Esophagus muscularis mucosa (tissue), 4 donors: Measurements from ENCODE around the gene C4BPB.

Source experiments
- CTCF ChIP-seq, 3 experiments: fragments of 200-600 bp in 2 of 3; fragments of 450-650 bp in 1 of 3; sonication (generic) in 2 of 3; IDR thresholded peaks; one replicate each; pipeline ENCODE4 v1.5.1; 2017 to 2019; ENCODE audit warnings: antibody characterized with exemption in 3 of 3, mild to moderate bottlenecking in 2 of 3, moderate library complexity in 1 of 3
- EP300 ChIP-seq: sonication (generic); formaldehyde crosslinking; IDR thresholded peaks from one replicate; pipeline ENCODE4 v1.6.1; 2017; ENCODE audit warnings: antibody characterized with exemption
- POLR2A ChIP-seq: fragments of 450-650 bp; IDR thresholded peaks from one replicate; pipeline ENCODE4 v1.6.1; 2017; ENCODE audit warnings: antibody characterized with exemption, moderate library complexity, mild to moderate bottlenecking, low read depth
- POLR2AphosphoS5 ChIP-seq, 2 donors: sonication (generic); formaldehyde crosslinking; IDR thresholded peaks; one replicate each; pipeline ENCODE4 v1.6.1; 2017; ENCODE audit warnings: antibody characterized with exemption in 2 of 2

- no peak for TF ChIP-seq EP300
- TF ChIP-seq CTCF (IDR thresholded peaks at IDR 0.05) = peak; percentile 77 to 84 (median 78)
- TF ChIP-seq POLR2A = no peak
- no peak for TF ChIP-seq POLR2AphosphoS5 (IDR thresholded peaks at IDR 0.05)
These were observed 38.7 kb upstream of the C4BPB start for GRCh38 chr1:207049974-207050391.
